ENCODE results near the gene GLIPR1L2. TPM values are rescaled to one million over a fixed set of nuclear protein-coding genes. Genes with fewer than 3 reads are reported as not detected.

The GLIPR1L2 gene
- total RNA-seq, 2 experiments from 2014 or later: not detected

- no peaks in the 10 kb centered on the region for H3K9me3 Mint-ChIP-seq
- H3K27ac Mint-ChIP-seq: peak overlapping the region; percentile 94
- DNase-seq: peak; percentile 23
- peaks cover 2% of the 10 kb centered on the region for H3K36me3 Mint-ChIP-seq
- peak overlapping the region; percentile 4 for H3K4me3 Mint-ChIP-seq
- H3K4me1 Mint-ChIP-seq: peaks cover 57% of the 10 kb centered on the region
- H3K27me3 Mint-ChIP-seq: peaks cover 4% of the 10 kb centered on the region
These were observed 87.4 kb downstream of the GLIPR1L2 start for GRCh38 chr12:75478116-75478794.

- no peak for DNase-seq
- Mint-ChIP-seq H3K36me3 (peaks cover 16% of the 10 kb centered on the region), H3K9me3 (no peaks in the 10 kb centered on the region), H3K4me1 (peaks cover 73% of the 10 kb centered on the region), H3K4me3 (peak overlapping the region; percentile 90), H3K27ac (peak overlapping the region; percentile 94), H3K27me3 (no peaks in the 10 kb centered on the region)
These were observed 89.1 kb downstream of the GLIPR1L2 start for GRCh38 chr12:75479963-75480461.

GRCh38 chr12:75480469-75480949 lies 89.6 kb downstream of the GLIPR1L2 start, which contains the start of gene GLIPR1:
Gene GLIPR1, plus strand, starts transcription at chr12:75480755. Its CDS starts 126 bp downstream, at chr12:75480881.
- DNase-seq: peak; percentile 77
- H3K27ac Mint-ChIP-seq: peak within 1 kb of the TSS; percentile 94
- no peaks in the 10 kb centered on the region for H3K9me3 Mint-ChIP-seq
- H3K27me3 Mint-ChIP-seq: no peaks in the 10 kb centered on the region
- H3K4me1 Mint-ChIP-seq: peaks cover 75% of the 10 kb centered on the region
- H3K36me3 Mint-ChIP-seq: peaks cover 16% of the 10 kb centered on the region
- H3K4me3 Mint-ChIP-seq: peak within 1 kb of the TSS; percentile 90

- H3K4me1 Mint-ChIP-seq: peaks cover 77% of the 10 kb centered on the region
- no peaks in the 10 kb centered on the region for H3K27me3 Mint-ChIP-seq
- H3K36me3 Mint-ChIP-seq: peaks cover 17% of the 10 kb centered on the region
- no peaks in the 10 kb centered on the region for H3K9me3 Mint-ChIP-seq
- H3K27ac Mint-ChIP-seq: peak overlapping the region; percentile 94
- H3K4me3 Mint-ChIP-seq: peak overlapping the region; percentile 90
- DNase-seq: no peak
These were observed 90.3 kb downstream of the GLIPR1L2 start for GRCh38 chr12:75481013-75481705.

- peak overlapping the region; percentile 94 for H3K27ac Mint-ChIP-seq
- peak overlapping the region; percentile 90 for H3K4me3 Mint-ChIP-seq
- H3K4me1 Mint-ChIP-seq: peaks cover 75% of the 10 kb centered on the region
- H3K27me3 Mint-ChIP-seq: no peaks in the 10 kb centered on the region
- no peak for DNase-seq
- H3K36me3 Mint-ChIP-seq: peaks cover 19% of the 10 kb centered on the region
- H3K9me3 Mint-ChIP-seq: no peaks in the 10 kb centered on the region
These were observed 90.9 kb downstream of the GLIPR1L2 start for GRCh38 chr12:75481774-75482173.

Other genes with a start within 250 kb of the GLIPR1L2 start
- not detected for gene KCNC2, start 181.2 kb upstream of the GLIPR1L2 start, total RNA-seq
- 1 to 10 TPM; 2.4 to 3.0 TPM for gene CAPS2, start 60.8 kb upstream of the GLIPR1L2 start, total RNA-seq
- not detected for gene GLIPR1L1, start 56.4 kb upstream of the GLIPR1L2 start, total RNA-seq
- gene GLIPR1, start 89.7 kb downstream of the GLIPR1L2 start, total RNA-seq: 10 to 100 TPM; 19.7 to 25.7 TPM
- gene KRR1, start 120.5 kb downstream of the GLIPR1L2 start, total RNA-seq: 100 to 1,000 TPM; 146 to 155 TPM